PC-3 (cell line): ENCODE data around the gene DUSP2. TPM values are rescaled to one million over a fixed set of nuclear protein-coding genes. Genes with fewer than 3 reads are reported as not detected.

Experiments
- ATAC-seq: fragments of 200-7000 bp; cut with Tn5 transposase; 2 replicates; pipeline ENCODE4 v1.9.1; 2020; ENCODE audit warnings: mild to moderate bottlenecking, moderate library complexity
- BruUV-seq: library from RNA; stranded (reverse); fragments of 400-500 nt; replicated peaks from 2 replicates; lab custom pipeline; 2021; lab: Mats Ljungman, UMichigan
- CTCF ChIA-PET: fragments of 300-600 bp; sonication (Branson Sonifier 250); formaldehyde crosslinking; loops from one replicate; lab custom pipeline; 2022; ENCODE audit warnings: antibody characterized with exemption; lab: Charles Lee
- POLR2A ChIA-PET: fragments of 300-600 bp; sonication (Branson Sonifier 250); formaldehyde crosslinking; loops from one replicate; lab custom pipeline; 2022; ENCODE audit warnings: antibody characterized with exemption; ENCODE audit not compliant: unreplicated experiment; lab: Charles Lee
- DNase-seq: peaks from one replicate; pipeline ENCODE4 v3.0.0-alpha.2; 2015
- H2AFZ ChIP-seq: fragments of 300-600 bp; sonication (generic); 2 replicates; pipeline ENCODE4 v1.6.0; 2016; ENCODE audit warnings: antibody characterized with exemption, low read length
- H3F3A ChIP-seq: fragments of 300-600 bp; sonication (generic); one replicate; pipeline ENCODE4 v1.6.0; 2017; ENCODE audit warnings: antibody characterized with exemption, low read length, control low read depth, mild to moderate bottlenecking; ENCODE audit not compliant: unreplicated experiment
- H3K27ac ChIP-seq: fragments of 300-600 bp; sonication (generic); 2 replicates; pipeline ENCODE4 v1.5.1; 2016; ENCODE audit warnings: mild to moderate bottlenecking, low read length
- H3K27me3 ChIP-seq: fragments of 300-600 bp; sonication (generic); 2 replicates; pipeline ENCODE4 v1.6.1; 2016; ENCODE audit warnings: low read length, mixed read lengths
- H3K36me3 ChIP-seq: fragments of 300-600 bp; sonication (generic); 2 replicates; pipeline ENCODE4 v1.6.1; 2016; ENCODE audit warnings: low read depth, mixed run types, low read length, mixed read lengths
- H3K4me1 ChIP-seq: fragments of 300-600 bp; sonication (generic); 2 replicates; pipeline ENCODE4 v1.5.1; 2016; ENCODE audit warnings: low read length; ENCODE audit not compliant: insufficient read depth
- H3K4me2 ChIP-seq: fragments of 300-600 bp; sonication (generic); 2 replicates; pipeline ENCODE4 v1.6.0; 2016; ENCODE audit warnings: low read length
- H3K4me3 ChIP-seq: fragments of 300-600 bp; sonication (generic); 2 replicates; pipeline ENCODE4 v1.5.1; 2016; ENCODE audit warnings: mild to moderate bottlenecking, low read length, mixed read lengths
- H3K79me2 ChIP-seq: fragments of 300-600 bp; sonication (generic); 2 replicates; pipeline ENCODE4 v1.6.1; 2017; ENCODE audit warnings: low read length, mixed read lengths
- H3K9ac ChIP-seq: fragments of 300-600 bp; sonication (generic); 2 replicates; pipeline ENCODE4 v1.6.0; 2016; ENCODE audit warnings: mild to moderate bottlenecking, low read length
- H3K9me2 ChIP-seq: fragments of 300-600 bp; sonication (generic); replicated peaks from 2 replicates; pipeline ENCODE4 v1.6.1; 2016; ENCODE audit warnings: mixed run types, low read length, mixed read lengths
- H3K9me3 ChIP-seq: fragments of 300-600 bp; sonication (generic); 2 replicates; pipeline ENCODE4 v1.6.1; 2016; ENCODE audit warnings: low read length, mixed read lengths
- H4K20me1 ChIP-seq: fragments of 300-600 bp; sonication (generic); 2 replicates; pipeline ENCODE4 v1.6.1; 2016; ENCODE audit warnings: low read length, mixed read lengths
- CTCF ChIP-seq: fragments of 300-600 bp; sonication (generic); conservative IDR thresholded peaks from 2 replicates; pipeline ENCODE4 v1.5.1; 2017; ENCODE audit warnings: antibody characterized with exemption, low read depth, mild to moderate bottlenecking, low read length
- EZH2 ChIP-seq: fragments of 300-600 bp; sonication (generic); IDR thresholded peaks from one replicate; pipeline ENCODE4 v1.6.1; 2017; ENCODE audit warnings: antibody characterized with exemption, mild to moderate bottlenecking, low read length; ENCODE audit not compliant: unreplicated experiment
- EZH2phosphoT487 ChIP-seq: fragments of 300-600 bp; sonication (generic); IDR thresholded peaks from 2 replicates; pipeline ENCODE4 v1.6.1; 2018; ENCODE audit warnings: mild to moderate bottlenecking, antibody characterized with exemption, low read length, borderline replicate concordance
- intact Hi-C: fragments of 100-400 bp; cut with micrococcal nuclease; formaldehyde crosslinking; loops from 2 replicates; pipeline ENCODE4 v1.9.0; 2023
- total RNA-seq: library from RNA; depleted of rRNA; stranded (reverse); fragments of >200 nt; gene quantifications from 2 replicates; pipeline ENCODE4 v1.2.3, GENCODE V29; 2014

Gene DUSP2
- total RNA-seq, 1 experiment from 2014 or later: 6.9 TPM

GRCh38 chr2:96128456-96128855 lies 16.8 kb downstream of the DUSP2 start:
- no peak overlapping the region for H3K4me2 ChIP-seq
- no peaks in the 10 kb centered on the region for H3K36me3 ChIP-seq
- H3K27ac ChIP-seq: no peak overlapping the region
- H3K9me2 ChIP-seq: no peaks in the 10 kb centered on the region
- DNase-seq: no peak
- H3K27me3 ChIP-seq: no peaks in the 10 kb centered on the region
- H2AFZ ChIP-seq: no peak overlapping the region
- H3K4me1 ChIP-seq: peaks cover 3% of the 10 kb centered on the region; the same call in 1 of the 2 replicates
- no peak for ATAC-seq
- no peaks in the 10 kb centered on the region for H3F3A ChIP-seq
- H3K9me3 ChIP-seq: no peaks in the 10 kb centered on the region
- TF ChIP-seq CTCF: no peak
- no peak for TF ChIP-seq EZH2
- TF ChIP-seq EZH2phosphoT487: no peak
- ChIA-PET CTCF (no interaction called here), POLR2A (no interaction called here)
- BruUV-seq: no TSS peak
- H3K79me2 ChIP-seq: no peaks in the 10 kb centered on the region
- no peak overlapping the region for H3K4me3 ChIP-seq
- intact Hi-C loops: no loop called here
- no peaks in the 10 kb centered on the region for H4K20me1 ChIP-seq
- H3K9ac ChIP-seq: no peak overlapping the region

DNA sequence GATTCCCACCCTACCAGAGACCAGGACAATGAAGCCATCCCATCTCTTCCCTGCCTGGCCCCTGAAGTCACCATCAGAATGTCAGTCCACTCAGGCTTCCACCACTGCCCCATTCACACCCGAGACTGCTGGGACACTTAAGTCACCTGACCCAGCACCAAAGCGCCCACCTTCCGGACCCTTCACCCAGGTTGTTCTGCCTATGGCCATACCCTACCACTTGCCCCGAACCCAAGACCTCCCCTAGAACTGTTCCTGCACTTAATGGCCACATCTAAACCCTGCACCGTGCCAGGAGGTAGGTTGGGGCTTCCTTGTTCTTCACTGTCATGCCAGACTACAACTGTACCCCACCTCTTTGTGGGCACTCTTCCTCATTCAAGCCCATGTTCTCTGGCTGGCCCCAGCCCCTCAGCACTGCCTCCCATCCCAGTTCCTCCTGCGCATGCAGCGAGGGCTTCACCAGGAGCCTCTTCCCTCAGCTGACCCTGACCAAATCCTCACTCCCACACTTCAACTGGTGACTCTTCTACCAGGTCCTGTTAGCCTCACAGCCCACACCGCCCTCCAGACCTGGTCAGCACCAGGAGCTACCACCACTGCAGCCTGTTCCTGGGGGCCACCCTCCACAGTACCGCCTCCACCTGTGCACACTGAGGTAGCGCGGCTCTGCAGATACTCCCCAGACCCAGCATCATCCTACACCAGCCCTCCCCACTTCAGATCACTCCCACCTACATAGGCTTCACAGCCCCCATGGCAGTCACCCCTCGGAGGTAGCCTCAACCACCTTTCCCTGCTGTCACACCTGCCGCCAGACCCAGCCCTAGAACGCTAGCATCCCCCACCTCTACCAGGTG lies 20.6 kb downstream of the DUSP2 start:
- ChIA-PET POLR2A (no interaction called here), CTCF (no interaction called here)
- DNase-seq: no peak
- intact Hi-C loops: no loop called here
- Histone ChIP-seq H3K9me2 (no peaks in the 10 kb centered on the region), H3K4me3 (no peak overlapping the region), H2AFZ (no peak overlapping the region), H3K79me2 (no peaks in the 10 kb centered on the region), H3K9me3 (no peaks in the 10 kb centered on the region), H3K27ac (no peak overlapping the region), H3K36me3 (no peaks in the 10 kb centered on the region), H4K20me1 (no peaks in the 10 kb centered on the region), H3K27me3 (peaks cover 23% of the 10 kb centered on the region), H3K4me2 (no peak overlapping the region), H3K4me1 (no peaks in the 10 kb centered on the region), H3F3A (no peaks in the 10 kb centered on the region), H3K9ac (no peak overlapping the region)
- no peak for ATAC-seq
- BruUV-seq: no TSS peak
- no peak for TF ChIP-seq EZH2phosphoT487
- no peak for TF ChIP-seq CTCF
- TF ChIP-seq EZH2: no peak

DNA sequence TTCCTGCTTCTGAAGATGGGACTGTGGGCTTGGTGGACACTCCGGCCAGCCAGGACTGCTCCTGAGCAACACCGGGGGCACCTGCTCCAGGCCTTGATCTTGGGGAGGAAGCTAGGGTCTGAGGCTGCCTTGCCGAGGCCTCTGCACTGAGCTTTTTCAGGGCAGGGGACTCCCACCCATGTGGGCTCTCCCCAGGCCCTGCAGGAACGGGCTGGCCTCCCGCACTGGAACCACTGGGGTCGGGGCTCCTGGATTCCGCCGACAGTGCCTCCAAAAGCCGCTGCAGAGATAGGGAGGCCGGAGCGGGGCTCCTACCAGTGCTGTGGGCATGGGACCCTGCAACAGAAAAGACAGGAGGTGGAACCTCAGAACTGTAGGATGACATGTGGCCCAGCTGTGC lies 21.3 kb downstream of the DUSP2 start:
- Histone ChIP-seq H3K4me2 (no peak overlapping the region), H3K27me3 (peaks cover 27% of the 10 kb centered on the region), H3K4me3 (no peak overlapping the region), H3F3A (no peaks in the 10 kb centered on the region), H4K20me1 (no peaks in the 10 kb centered on the region), H3K9ac (no peak overlapping the region), H3K79me2 (no peaks in the 10 kb centered on the region), H2AFZ (no peak overlapping the region), H3K9me2 (no peaks in the 10 kb centered on the region), H3K4me1 (no peaks in the 10 kb centered on the region), H3K27ac (no peak overlapping the region), H3K36me3 (no peaks in the 10 kb centered on the region), H3K9me3 (no peaks in the 10 kb centered on the region)
- TF ChIP-seq CTCF (no peak), EZH2phosphoT487 (no peak), EZH2 (no peak)
- ChIA-PET CTCF (no interaction called here), POLR2A (no interaction called here)
- no peak for ATAC-seq
- no TSS peak for BruUV-seq
- no peak for DNase-seq
- intact Hi-C loops: no loop called here
